GM12801 (cell line): ENCODE results near the gene LENG9.

Experiments used
- TF ChIP-seq, protein P1 (sequence below): IDR thresholded peaks from one replicate; pipeline ENCODE4 v1.5.1; 2011; ENCODE audit warnings: control low read depth; ENCODE audit not compliant: insufficient read length; ENCODE audit errors: extremely low read depth

The LENG9 gene

DNA sequence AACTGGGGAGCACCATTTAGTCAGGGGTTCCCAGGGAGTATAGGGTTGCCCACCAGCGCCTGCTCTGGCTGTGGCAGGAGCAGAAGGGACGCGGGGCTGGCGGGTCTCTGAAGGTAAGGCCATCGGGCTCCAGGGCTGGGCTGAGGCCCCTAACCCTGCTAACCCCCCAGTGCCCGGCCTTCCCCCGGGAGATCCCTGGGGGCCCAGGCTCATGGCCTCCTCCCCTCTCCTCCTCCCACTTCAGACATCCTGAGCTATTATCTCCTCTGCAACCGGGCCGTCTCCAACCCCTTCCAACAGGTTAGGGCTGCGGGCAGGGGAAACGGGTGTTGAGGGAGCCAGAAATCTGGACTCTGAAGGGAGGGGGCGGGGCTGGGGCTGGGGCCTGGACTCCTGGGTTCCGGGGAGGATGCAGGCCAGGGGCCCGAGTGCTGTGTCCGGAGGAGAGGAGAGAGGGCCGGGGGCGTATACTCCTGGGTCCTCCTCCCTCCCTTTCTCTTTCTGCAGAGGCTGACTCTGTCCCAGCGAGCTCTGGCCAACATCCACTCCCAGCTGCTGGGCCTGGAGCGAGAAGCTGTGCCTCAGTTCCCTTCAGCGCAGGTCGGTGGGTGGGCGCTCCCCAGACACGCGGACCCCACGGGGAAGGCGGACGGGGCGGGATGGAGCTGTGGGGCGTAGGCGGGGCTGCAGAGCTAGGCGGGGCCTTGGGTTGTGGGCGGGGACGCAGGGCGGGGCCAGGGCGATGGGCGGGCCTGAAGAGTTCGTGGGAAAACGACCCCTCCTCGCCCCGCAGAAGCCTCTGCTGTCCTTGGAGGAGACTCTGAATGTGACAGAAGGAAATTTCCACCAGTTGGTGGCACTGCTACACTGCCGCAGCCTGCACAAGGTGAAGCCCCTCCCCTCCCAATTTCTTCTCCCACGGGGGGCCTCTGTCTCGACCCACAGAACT is 33.0 kb downstream of the LENG9 start:
- TF ChIP-seq, protein P1, sequence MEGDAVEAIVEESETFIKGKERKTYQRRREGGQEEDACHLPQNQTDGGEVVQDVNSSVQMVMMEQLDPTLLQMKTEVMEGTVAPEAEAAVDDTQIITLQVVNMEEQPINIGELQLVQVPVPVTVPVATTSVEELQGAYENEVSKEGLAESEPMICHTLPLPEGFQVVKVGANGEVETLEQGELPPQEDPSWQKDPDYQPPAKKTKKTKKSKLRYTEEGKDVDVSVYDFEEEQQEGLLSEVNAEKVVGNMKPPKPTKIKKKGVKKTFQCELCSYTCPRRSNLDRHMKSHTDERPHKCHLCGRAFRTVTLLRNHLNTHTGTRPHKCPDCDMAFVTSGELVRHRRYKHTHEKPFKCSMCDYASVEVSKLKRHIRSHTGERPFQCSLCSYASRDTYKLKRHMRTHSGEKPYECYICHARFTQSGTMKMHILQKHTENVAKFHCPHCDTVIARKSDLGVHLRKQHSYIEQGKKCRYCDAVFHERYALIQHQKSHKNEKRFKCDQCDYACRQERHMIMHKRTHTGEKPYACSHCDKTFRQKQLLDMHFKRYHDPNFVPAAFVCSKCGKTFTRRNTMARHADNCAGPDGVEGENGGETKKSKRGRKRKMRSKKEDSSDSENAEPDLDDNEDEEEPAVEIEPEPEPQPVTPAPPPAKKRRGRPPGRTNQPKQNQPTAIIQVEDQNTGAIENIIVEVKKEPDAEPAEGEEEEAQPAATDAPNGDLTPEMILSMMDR = no peak

- TF ChIP-seq, protein P1 = no peak
Observed at GRCh38 chr19:54429545-54430227, 33.9 kb downstream of the LENG9 start.

DNA sequence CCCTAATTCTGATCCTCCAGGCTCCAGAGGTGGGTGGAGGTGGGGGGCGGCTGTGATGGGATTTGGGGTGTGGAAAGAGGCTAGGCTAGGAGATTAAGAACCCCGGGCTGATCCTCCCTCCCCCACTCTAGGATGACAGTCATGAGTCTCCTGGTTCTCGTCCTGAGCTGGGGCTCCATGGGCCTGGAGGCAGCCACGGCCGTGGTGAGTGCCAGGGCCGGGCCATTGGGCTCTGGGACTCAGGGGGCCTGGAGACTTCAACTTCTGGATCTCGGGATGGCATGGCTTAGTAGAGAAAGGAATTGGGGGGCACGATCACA is 34.4 kb downstream of the LENG9 start:
- TF ChIP-seq, protein P1 = no peak

DNA sequence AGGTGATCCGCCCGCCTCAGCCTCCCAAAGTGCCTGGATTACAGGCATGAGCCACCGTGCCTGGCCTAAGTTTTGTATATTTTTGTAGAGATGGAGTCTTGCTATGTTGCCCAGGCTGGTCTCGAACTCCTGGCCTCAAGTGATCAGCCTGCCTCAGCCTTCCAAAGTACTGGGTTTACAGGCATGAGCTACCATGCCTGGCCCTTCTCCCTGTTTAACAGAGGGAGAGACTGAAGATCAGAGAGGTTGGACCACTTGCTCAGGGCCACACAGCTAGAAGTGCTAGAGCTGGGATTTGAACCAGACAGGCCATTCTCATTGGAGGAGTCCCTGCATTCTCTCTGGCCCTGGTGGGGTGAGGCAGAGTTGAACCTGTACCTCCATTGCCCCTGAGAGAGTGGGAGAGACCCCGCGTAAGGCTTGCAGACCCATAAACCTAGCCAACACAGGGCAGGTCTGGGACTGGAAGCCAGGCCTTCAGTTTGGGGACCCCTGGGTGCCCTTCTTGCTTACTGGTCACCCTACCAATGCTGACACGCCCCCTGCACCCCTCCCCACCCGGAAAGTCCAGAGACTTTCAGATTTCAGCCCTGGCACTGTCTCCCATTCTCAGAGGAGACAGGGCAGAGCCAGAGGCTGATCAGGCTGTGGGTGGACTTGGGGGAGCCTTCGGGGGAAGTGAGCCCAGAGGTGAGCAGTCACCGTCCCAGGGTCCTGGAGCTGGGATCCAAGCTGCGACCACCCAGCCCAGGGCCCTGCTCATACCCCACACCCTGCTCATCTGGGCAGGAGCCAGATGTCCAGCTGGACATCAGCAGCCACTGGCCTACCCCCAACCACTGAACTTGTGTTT is 35.0 kb downstream of the LENG9 start:
- TF ChIP-seq, protein P1 = no peak

DNA sequence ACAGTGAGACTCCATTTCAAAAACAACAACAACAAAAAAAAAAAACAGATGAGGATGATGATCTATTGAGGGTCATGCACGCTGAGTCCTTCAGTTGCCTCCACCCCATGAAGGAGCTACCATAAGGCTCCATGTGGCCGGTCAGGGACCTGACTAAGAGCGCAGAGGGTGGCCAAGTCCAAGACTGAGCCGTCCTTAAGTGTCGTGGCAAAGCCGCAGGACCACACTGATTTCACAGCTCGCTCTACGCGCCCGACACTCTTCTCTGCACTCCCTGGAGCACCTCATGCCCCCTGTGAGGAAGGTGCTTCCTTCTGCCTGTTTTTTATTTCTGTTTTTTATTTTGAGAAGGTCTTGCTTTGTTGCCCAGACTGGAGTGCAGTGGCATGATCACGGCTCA is 36.0 kb downstream of the LENG9 start:
- TF ChIP-seq, protein P1 = no peak

DNA sequence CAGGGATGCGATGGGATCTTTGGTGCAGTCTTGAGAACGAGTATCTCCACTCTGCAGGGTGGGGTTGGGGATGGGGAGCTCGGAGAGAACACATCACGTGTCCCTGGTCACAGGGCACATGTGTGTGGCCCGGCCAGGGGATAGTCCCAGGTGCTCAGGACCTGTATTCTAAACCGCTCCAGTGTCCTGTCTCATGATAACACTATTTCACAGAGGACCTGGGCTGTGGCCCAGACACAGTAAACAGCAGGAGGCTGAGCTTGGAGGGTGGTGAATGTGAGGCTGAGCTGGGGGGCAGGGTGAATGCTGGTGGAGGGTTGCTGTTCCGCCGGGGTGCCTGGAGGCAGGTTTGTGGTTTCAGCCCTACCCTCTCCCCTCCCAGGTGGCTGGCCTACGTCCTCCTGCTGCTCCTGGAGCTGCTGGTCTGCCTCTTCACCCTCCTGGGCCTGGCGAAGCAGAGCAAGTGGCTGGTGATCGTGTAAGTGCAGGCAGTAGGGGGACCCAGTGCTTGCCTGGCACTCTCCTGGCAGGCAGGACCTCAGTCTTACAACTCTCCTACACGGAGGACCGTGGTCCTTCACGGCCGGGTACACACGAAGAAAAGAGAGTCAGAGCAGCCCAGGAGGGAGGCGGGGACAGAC is 37.2 kb downstream of the LENG9 start:
- TF ChIP-seq, protein P1 = no peak

DNA sequence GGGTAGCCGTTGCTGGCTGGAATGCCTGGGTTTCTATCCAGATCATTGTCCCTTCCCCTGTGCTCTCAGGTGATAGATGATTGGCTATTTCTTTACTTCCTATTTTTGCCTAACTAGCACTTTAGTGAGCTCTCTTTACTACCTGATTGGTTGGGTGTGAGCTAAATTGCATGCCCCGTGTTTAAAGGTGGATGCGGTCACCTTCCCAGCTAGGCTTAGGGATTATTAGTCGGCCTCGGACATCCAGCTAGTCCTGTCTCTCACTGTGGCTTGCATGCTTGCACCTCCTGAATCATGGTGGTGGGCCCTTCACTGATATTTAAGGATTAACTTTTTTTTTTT is 38.2 kb downstream of the LENG9 start:
- TF ChIP-seq, protein P1 = no peak
